CD14-positive monocyte (primary cell): ENCODE results near the gene TRA2B. TPM values are rescaled to one million over a fixed set of nuclear protein-coding genes. Genes with fewer than 3 reads are reported as not detected.

Source experiments
- DNase-seq, 3 donors: peaks; one replicate each; pipeline ENCODE4 v3.0.0-alpha.2; 2011 to 2022
- H2AFZ ChIP-seq: 2 replicates; pipeline ENCODE4 v1.6.0; 2012; ENCODE audit warnings: mild to moderate bottlenecking, low read depth, low read length, inconsistent platforms; ENCODE audit not compliant: insufficient read depth, poor library complexity, severe bottlenecking
- H3K27ac ChIP-seq, 2 donors: 1 replicate in 1 of 2; 2 replicates in 1 of 2; pipeline ENCODE4 v1.5.1; 2012 to 2013; ENCODE audit warnings: low read length in 2 of 2, control low read depth in 1 of 2, inconsistent platforms in 1 of 2, low read depth in 1 of 2, mild to moderate bottlenecking in 1 of 2
- H3K27me3 ChIP-seq, 2 donors: one replicate each; pipeline versions ENCODE4 v1.6.0 to v1.6.1; 2011 to 2013; ENCODE audit warnings: low read length in 2 of 2; ENCODE audit not compliant: control insufficient read depth in 2 of 2, insufficient read depth in 2 of 2
- H3K36me3 ChIP-seq, 2 donors: replicated peaks in 1 of 2; 1 replicate in 1 of 2; 2 replicates in 1 of 2; pipeline versions ENCODE4 v1.5.1 to v1.6.1; 2012 to 2013; ENCODE audit warnings: low read length in 2 of 2, control low read depth in 1 of 2, inconsistent platforms in 1 of 2, mild to moderate bottlenecking in 1 of 2; ENCODE audit not compliant: insufficient read depth in 2 of 2, control insufficient read depth in 1 of 2
- H3K4me1 ChIP-seq, 2 donors: 1 replicate in 1 of 2; 2 replicates in 1 of 2; pipeline versions ENCODE4 v1.5.1 to v1.6.1; 2012 to 2013; ENCODE audit warnings: low read length in 2 of 2, control low read depth in 1 of 2, inconsistent platforms in 1 of 2, mild to moderate bottlenecking in 1 of 2, moderate library complexity in 1 of 2; ENCODE audit not compliant: insufficient read depth in 2 of 2, control insufficient read depth in 1 of 2
- H3K4me2 ChIP-seq: replicated peaks from 2 replicates; pipeline ENCODE3; 2012; ENCODE audit warnings: low read length, moderate library complexity, mild to moderate bottlenecking; ENCODE audit not compliant: poor library complexity, severe bottlenecking; ENCODE audit errors: extremely low read depth
- H3K4me3 ChIP-seq, 3 experiments: fragments of 200-600 bp in 1 of 3; sonication (generic) in 1 of 3; replicated peaks in 1 of 3; 1 replicate in 2 of 3; 2 replicates in 1 of 3; pipeline ENCODE4 v1.5.1; 2011 to 2013; ENCODE audit warnings: low read length in 3 of 3, mild to moderate bottlenecking in 3 of 3, control low read depth in 2 of 3, low read depth in 2 of 3, inconsistent platforms in 1 of 3, moderate library complexity in 1 of 3
- H3K79me2 ChIP-seq: 2 replicates; pipeline ENCODE4 v1.6.0; 2012; ENCODE audit warnings: mild to moderate bottlenecking, control low read depth, inconsistent platforms, low read length, moderate library complexity; ENCODE audit not compliant: insufficient read depth
- H3K9ac ChIP-seq: 2 replicates; pipeline ENCODE4 v1.6.0; 2017; ENCODE audit warnings: low read length, mild to moderate bottlenecking; ENCODE audit not compliant: insufficient read depth, poor library complexity, severe bottlenecking
- H3K9me3 ChIP-seq, 2 donors: replicated peaks in 1 of 2; 1 replicate in 1 of 2; 2 replicates in 1 of 2; pipeline versions ENCODE4 v1.5.1 to v1.6.1; 2012 to 2013; ENCODE audit warnings: low read length in 2 of 2, control low read depth in 1 of 2; ENCODE audit not compliant: control insufficient read depth in 1 of 2, insufficient read depth in 1 of 2
- H4K20me1 ChIP-seq: 2 replicates; pipeline ENCODE4 v1.6.0; 2012; ENCODE audit warnings: mild to moderate bottlenecking, low read length, control low read depth, moderate library complexity; ENCODE audit not compliant: insufficient read depth
- H3K27ac Mint-ChIP-seq, 7 donors: one replicate each; pipeline ENCODE4 v1.8.0; 2020; ENCODE audit warnings: mild to moderate bottlenecking in 7 of 7, mixed read lengths in 7 of 7, moderate library complexity in 6 of 7, inconsistent platforms in 2 of 7
- H3K27me3 Mint-ChIP-seq, 3 donors: one replicate each; pipeline ENCODE4 v1.8.0; 2021 to 2022; ENCODE audit warnings: low read depth in 3 of 3, mild to moderate bottlenecking in 3 of 3, mixed read lengths in 3 of 3, moderate library complexity in 3 of 3, inconsistent platforms in 1 of 3
- H3K36me3 Mint-ChIP-seq, 2 donors: one replicate each; pipeline ENCODE4 v1.8.0; 2020; ENCODE audit warnings: mixed read lengths in 2 of 2, inconsistent platforms in 1 of 2, mild to moderate bottlenecking in 1 of 2
- H3K4me1 Mint-ChIP-seq: one replicate; pipeline ENCODE4 v1.8.0; 2020; ENCODE audit warnings: mild to moderate bottlenecking, mixed read lengths
- H3K4me3 Mint-ChIP-seq, 2 donors: one replicate each; pipeline ENCODE4 v1.8.0; 2020; ENCODE audit warnings: mild to moderate bottlenecking in 2 of 2, mixed read lengths in 2 of 2, moderate library complexity in 1 of 2
- H3K9me3 Mint-ChIP-seq, 7 donors: one replicate each; pipeline ENCODE4 v1.8.0; 2020 to 2022; ENCODE audit warnings: mixed read lengths in 7 of 7, mild to moderate bottlenecking in 6 of 7, moderate library complexity in 6 of 7, inconsistent platforms in 2 of 7
- CTCF ChIP-seq: fragments of 200-600 bp; IDR thresholded peaks from one replicate; pipeline ENCODE4 v1.8.0; 2022; ENCODE audit warnings: antibody characterized with exemption, mild to moderate bottlenecking
- WGBS: methylation state at CpG from one replicate; pipeline ENCODE4 v1.1.5; 2013; ENCODE audit warnings: missing lambda C conversion rate; ENCODE audit not compliant: insufficient coverage; 5-methylcytosine and 5-hydroxymethylcytosine counted together
- intact Hi-C, 2 donors: fragments of 100-400 bp; cut with micrococcal nuclease; formaldehyde crosslinking; loops; one replicate each; pipeline versions ENCODE4 v1.15.0 to v1.15.1; 2023
- polyA plus RNA-seq, 3 donors: library from polyadenylated mRNA; depleted of rRNA in 1 of 3; unstranded in 2 of 3; stranded (reverse) in 1 of 3; fragments of 300-500 nt in 2 of 3; fragments of >200 nt in 1 of 3; fragmentation: Illumina TruSeq in 2 of 3; gene quantifications; 1 replicate in 2 of 3; 2 replicates in 1 of 3; pipeline ENCODE4 v1.2.3, GENCODE V29; 2012 to 2021

TRA2B gene
- polyA plus RNA-seq, 3 donors, result 99.9 to 507 (median 121) TPM

GRCh38 chr3:185984203-185984602 is 46.4 kb upstream of the TRA2B start:
- Histone ChIP-seq H3K9ac (no peak overlapping the region), H3K27me3 (no peaks in the 10 kb centered on the region), H3K36me3 (no peaks in the 10 kb centered on the region), H3K4me3 (no peak overlapping the region), H3K79me2 (no peaks in the 10 kb centered on the region), H3K9me3 (no peaks in the 10 kb centered on the region), H2AFZ (no peak overlapping the region), H3K4me2 (no peak overlapping the region), H3K27ac (no peak overlapping the region), H4K20me1 (no peaks in the 10 kb centered on the region), H3K4me1 (peaks cover 3 to 7% of the 10 kb centered on the region in 2 donors)
- Mint-ChIP-seq H3K4me1 (peaks cover 15% of the 10 kb centered on the region), H3K4me3 (no peak overlapping the region), H3K9me3 (no peaks in the 10 kb centered on the region), H3K27me3 (peaks cover 5 to 17% (median 5%) of the 10 kb centered on the region in 3 donors), H3K36me3 (no peaks in the 10 kb centered on the region), H3K27ac (no peak overlapping the region)
- intact Hi-C loops, result loop anchor here (5.0 to 10.0 kb wide), 6 partner anchors 258 to 633 kb away; partner anchors contain the start of genes CRYGS (in 2 of the 2) and AHSG (in 1 of the 2)
- WGBS, result 33% methylated on average over 3 of the region's 3 CpGs
- no peak for DNase-seq
- no peak for TF ChIP-seq CTCF

- H3K4me3 Mint-ChIP-seq, result peak overlapping the region in 1 of 2 donors; percentile 73
- Histone ChIP-seq H3K4me3 (no peak overlapping the region), H3K27ac (no peak overlapping the region), H3K9ac (no peak overlapping the region), H3K4me1 (peaks cover 3 to 7% of the 10 kb centered on the region in 2 donors), H3K9me3 (no peaks in the 10 kb centered on the region), H3K36me3 (no peaks in the 10 kb centered on the region), H3K79me2 (no peaks in the 10 kb centered on the region), H3K27me3 (no peaks in the 10 kb centered on the region), H3K4me2 (no peak overlapping the region), H2AFZ (no peak overlapping the region), H4K20me1 (no peaks in the 10 kb centered on the region)
- DNase-seq, result peak; percentile 45 to 65 (median 56)
- H3K4me1 Mint-ChIP-seq, result peaks cover 15% of the 10 kb centered on the region
- no peaks in the 10 kb centered on the region for H3K9me3 Mint-ChIP-seq
- no peaks in the 10 kb centered on the region for H3K36me3 Mint-ChIP-seq
- peaks cover 5 to 20% (median 5%) of the 10 kb centered on the region in 3 donors for H3K27me3 Mint-ChIP-seq
- TF ChIP-seq CTCF, result peak; percentile 91
- intact Hi-C loops, result loop anchor here (5.0 to 10.0 kb wide), 6 partner anchors 259 to 634 kb away; partner anchors contain the start of genes CRYGS (in 2 of the 2) and AHSG (in 1 of the 2)
- peak overlapping the region in 1 of 7 donors; percentile 21 for H3K27ac Mint-ChIP-seq
- 24% methylated on average over 20 of the region's 23 CpGs for WGBS
Measured at GRCh38 chr3:185983495-185984141, 45.8 kb upstream of the TRA2B start.
